ENCODE results near the gene ALG1L2.
A peak's percentile ranks its signal among the peaks of the same experiment; 100 is the strongest.
"Not testable (repeated sequence)": the region's sequence is repeated elsewhere in the genome, so short reads cannot be mapped to it uniquely, and the experiment has no call there.

The ALG1L2 gene

DNA sequence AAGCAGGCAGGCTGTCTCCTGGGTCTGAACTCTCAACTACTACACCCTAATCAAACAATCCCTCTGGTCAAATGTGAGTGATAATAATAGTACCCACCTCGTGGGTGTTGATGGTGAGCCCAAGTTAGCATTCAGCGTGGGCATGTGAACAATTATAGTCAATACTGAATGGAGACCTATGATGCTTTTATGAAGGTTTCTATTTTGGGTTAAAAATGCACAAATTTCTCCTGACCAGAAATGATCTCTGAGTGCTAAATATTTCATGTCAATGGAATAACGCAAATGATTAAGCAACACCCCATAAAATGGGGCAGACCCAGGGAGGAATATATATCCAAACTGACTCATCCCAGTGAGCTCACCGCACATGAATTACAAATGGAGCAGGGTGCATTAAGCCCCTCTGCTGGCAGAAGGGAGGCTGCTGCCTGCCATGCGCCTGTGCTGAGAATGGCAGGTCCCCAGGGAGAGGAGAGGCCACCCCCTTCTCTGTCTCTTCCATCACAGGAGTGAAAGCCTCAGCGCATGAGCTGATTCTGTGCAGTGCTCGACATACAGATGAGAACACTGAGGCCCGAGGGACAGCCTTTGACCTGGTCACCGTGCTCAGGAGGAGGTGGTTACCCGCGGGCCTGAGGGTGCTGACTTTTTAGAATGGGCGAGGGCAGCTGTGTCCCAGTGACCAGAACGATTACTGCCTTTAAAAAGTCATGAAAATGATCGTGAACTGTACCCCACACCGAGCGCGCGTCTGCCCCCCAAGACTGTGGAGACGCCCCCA, 28.9 kb downstream of the ALG1L2 start:
- POLR2A ChIA-PET; DNase-seq (ENCODE audit: extremely low spot score): not testable (repeated sequence)
- CTCF ChIA-PET, result interaction anchor here (8.3 kb wide), 1 partner anchor 15 kb away, joined by 46 read pairs; no protein-coding TSS in a partner anchor

DNA sequence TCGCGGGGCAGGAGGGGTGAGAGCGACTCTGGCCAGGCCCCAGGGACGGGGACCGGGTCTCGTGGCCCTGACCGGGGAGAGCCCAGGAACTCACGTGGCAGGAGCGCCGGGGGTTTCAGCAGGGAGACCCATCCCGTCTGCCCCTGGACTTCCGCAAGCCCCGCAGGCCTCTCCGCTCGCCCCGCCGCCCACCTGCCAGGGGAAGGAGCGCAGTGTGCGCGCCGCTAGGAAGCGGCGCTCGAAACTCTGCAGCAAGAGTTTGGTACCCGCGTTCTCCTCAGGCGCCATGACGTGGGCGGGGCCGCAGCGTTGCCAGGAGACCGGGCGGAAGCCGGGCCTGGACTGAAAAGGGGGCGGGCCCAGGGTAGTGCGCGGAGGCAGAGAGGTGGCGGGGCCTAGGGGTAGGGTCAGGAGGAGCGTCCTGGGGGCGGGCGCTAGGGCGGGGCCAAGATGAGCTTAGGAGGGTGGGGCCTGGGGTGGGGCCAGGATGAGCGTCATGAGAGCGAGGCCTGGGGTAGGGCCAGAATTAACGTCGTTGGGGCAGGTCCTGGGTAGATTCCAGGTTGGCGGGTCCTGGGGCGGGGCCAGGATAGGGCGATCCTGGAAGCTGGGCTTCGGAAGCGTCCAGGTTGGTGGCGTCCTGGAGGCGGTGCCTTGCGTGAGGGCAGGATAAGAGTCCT, 29.7 kb downstream of the ALG1L2 start:
- ChIA-PET CTCF (interaction anchor here (0.6 to 8.3 kb wide), 2 partner anchors 15 to 169 kb away, joined by 3 to 46 read pairs; no protein-coding TSS in a partner anchor), POLR2A (interaction anchor here (1.3 kb wide), 1 partner anchor 795 kb away, joined by 3 read pairs; a partner anchor contains a TSS)

DNA sequence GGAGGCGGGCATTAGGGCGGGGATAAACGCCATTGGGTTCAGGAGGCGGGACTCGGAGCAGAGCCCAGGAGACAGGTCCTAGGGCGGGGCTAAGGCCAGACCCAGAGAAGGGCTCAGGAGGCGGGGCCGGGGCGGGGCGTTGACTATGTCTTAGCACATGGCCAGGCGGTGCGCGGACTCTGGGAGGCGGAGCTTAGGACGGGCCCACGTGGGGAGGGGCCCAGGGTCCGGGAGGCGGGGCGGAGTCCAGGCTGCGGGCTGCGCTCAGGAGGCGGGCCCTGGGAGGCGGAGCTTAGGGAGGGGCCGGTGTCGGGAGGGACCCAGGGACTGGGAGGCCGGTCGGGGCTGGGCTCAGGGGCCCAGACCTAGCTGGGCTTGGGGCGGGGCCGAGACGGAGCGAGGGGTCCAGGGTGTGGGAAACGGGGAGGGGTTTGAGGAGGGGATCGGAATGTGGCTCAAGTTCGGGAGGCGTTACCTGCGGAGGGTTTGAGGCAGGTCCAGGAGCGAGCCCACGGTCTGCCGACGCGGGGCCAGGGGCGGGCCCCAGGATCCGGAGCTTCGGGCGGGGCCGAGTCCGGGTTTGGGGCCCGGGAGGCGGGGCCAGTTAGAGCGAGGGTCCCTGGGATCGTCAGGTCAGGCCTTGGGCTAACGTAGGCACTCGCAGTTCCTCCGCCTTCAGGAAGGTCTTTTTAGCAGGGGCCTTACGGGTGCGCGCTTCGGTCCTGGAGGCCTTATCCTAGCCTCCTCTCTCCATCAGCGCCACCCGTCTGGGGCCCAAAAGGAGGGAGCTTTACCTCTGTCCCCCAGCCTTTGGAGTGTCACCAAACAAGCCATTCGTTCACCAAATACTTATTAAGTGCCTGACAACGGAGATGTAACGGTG, 30.5 kb downstream of the ALG1L2 start:
- ChIA-PET CTCF (interaction anchor here (0.6 to 8.3 kb wide), 2 partner anchors 16 to 169 kb away, joined by 3 to 46 read pairs; no protein-coding TSS in a partner anchor), POLR2A (interaction anchor here (1.3 kb wide), 1 partner anchor 796 kb away, joined by 3 read pairs; a partner anchor contains a TSS)
- not testable (repeated sequence) for DNase-seq (ENCODE audit: extremely low spot score)

More for the DNA sequence above, 29.7 kb downstream of the ALG1L2 start:
- TF ChIP-seq, protein P1, sequence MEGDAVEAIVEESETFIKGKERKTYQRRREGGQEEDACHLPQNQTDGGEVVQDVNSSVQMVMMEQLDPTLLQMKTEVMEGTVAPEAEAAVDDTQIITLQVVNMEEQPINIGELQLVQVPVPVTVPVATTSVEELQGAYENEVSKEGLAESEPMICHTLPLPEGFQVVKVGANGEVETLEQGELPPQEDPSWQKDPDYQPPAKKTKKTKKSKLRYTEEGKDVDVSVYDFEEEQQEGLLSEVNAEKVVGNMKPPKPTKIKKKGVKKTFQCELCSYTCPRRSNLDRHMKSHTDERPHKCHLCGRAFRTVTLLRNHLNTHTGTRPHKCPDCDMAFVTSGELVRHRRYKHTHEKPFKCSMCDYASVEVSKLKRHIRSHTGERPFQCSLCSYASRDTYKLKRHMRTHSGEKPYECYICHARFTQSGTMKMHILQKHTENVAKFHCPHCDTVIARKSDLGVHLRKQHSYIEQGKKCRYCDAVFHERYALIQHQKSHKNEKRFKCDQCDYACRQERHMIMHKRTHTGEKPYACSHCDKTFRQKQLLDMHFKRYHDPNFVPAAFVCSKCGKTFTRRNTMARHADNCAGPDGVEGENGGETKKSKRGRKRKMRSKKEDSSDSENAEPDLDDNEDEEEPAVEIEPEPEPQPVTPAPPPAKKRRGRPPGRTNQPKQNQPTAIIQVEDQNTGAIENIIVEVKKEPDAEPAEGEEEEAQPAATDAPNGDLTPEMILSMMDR (IDR thresholded peaks at IDR 0.05; ENCODE audit: control extremely low read depth, extremely low read depth, low read depth, missing control alignments), result no peak
- peak; percentile 90 for DNase-seq (ENCODE audit: extremely low spot score)

DNA sequence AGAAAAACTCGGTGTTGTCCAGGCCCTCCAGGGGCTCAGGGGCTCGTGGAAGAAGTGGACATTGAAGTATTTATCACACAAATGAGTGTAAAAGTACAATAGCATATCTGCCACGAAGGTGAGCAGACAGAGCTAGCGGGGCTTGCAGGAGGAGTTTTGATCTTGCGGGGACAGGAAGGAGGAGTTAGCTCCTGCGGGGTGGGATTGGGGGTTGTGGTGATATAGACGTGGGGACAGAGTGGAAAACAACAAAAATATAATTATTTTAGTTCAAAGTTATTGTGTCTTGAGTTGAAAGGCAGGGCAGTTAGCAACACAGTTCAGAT, 31.1 kb downstream of the ALG1L2 start:
- CTCF ChIA-PET, result interaction anchor here (8.3 kb wide), 1 partner anchor 17 kb away, joined by 46 read pairs; no protein-coding TSS in a partner anchor
- DNase-seq (ENCODE audit: extremely low spot score); POLR2A ChIA-PET: not testable (repeated sequence)

DNA sequence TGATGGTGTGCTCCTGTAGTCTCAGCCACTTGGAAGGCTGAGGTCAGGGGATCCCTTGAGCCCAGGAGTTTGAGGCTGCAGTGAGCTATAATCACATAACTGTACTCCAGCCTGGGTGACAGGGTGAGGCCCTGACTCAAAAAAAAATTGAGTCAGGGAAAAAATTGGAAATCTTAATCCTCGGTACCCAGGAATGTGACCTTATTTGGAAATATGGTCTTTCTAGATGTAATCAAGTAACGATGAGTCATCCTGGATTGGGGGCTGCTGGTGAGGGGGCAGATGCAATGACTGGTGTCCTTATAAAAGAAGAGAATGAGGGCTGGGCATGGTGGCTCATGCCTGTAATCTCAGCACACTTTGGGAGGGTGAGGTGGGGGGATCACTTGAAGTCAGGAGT, 33.8 kb downstream of the ALG1L2 start:
- CTCF ChIA-PET; POLR2A ChIA-PET; DNase-seq (ENCODE audit: extremely low spot score): not testable (repeated sequence)

DNA sequence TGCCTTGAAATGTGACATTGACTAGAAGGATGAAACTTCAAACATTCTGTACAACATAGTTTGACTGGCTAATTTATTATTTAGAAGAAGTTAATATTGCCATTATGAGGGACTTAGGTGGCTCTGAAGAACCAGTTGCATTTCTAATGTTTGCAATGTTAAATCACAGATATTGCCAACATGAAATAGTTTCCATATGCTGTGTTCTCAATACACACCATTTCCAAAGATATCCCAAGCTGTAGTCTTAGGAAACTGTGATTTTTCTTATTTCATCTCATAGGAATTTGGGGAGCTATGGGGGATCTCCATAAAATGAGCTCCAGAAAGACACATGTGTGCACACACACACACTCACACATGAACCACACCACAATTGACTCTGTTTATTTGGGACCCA, 36.3 kb downstream of the ALG1L2 start:
- ChIA-PET CTCF (no interaction called here), POLR2A (no interaction called here)
- DNase-seq (ENCODE audit: extremely low spot score), result no peak
- TF ChIP-seq, protein P1 (IDR thresholded peaks at IDR 0.05; ENCODE audit: control extremely low read depth, extremely low read depth, low read depth, missing control alignments), result no peak

DNA sequence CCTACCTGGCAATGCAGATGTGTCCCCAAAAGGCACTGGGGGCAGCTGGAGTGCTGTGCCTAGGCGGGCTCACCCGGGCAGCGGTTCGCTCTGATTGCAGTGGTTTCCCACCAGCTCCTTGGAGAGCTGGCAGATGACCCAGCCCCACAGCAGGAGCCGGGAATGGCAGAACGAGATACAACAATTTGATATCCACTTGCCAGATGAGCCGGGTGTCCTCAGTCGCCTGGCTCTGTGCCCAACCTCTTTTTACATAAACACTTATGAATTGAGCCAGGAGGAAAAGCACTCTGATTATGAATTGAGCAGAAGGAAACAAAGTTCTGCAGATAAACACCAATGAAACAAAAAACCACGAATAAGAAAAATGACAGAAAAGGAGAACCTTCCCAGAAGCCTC, 38.2 kb downstream of the ALG1L2 start:
- CTCF ChIA-PET; DNase-seq (ENCODE audit: extremely low spot score); POLR2A ChIA-PET: not testable (repeated sequence)

DNA sequence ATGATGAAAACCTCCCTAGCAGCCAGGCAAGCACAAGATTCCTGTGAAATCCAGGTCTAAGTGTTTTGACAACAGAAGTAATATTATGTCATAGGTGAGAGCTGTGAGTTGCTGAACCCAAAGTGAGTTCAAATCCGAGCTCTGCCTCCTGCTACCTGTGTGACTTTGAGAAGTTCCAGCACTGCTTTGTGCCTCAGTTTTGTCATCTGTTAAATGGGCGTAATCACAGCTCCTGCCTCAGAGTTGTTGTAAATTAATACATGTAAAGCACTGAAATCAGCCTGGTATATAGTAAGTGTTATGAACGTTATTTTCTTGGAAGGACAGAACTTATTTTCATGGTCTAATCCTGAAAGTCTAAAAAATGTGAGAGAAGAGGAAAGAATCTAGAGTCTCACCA, 38.7 kb downstream of the ALG1L2 start:
- DNase-seq (ENCODE audit: extremely low spot score); CTCF ChIA-PET; POLR2A ChIA-PET: not testable (repeated sequence)

DNA sequence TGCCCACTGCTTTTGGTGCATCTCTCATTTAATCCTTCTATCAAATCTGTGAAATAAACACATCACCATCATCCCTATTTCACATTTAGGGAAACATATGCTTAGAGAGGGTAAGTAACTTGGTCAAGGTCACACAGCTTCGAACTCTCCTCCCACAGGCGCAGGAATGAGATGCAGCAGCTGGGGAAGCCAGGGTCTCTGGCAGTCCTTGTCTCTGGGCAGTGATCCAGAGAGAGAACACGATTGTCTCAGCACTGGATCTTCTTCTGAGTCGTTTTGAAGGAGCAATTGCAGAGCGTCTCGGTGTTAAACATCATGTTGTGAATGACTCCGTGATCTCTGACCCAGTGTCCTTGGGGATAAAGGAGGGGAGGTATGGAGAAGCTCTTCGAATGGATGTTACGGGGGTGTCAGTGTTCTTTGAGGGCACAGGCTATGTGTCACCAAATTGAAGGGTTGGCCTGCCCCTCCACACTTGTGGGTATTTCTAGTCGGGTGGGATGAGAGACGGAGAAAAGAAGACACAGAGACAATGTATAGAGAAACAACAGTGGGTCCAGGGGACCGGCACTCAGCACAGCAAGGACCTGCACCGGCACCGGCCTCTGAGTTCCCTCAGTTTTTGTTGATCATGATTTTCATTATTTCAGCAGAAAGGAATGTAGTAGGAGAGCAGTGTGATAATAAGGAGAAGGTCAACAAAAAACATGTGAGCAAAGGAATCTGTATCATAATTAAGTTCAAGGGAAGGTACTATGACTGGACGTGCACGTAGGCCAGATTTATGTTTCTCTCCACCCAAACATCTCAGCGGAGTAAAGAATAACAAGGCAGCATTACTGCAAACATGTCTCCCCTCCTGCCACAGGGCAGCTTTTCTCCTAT, 41.5 kb downstream of the ALG1L2 start:
- DNase-seq (ENCODE audit: extremely low spot score); CTCF ChIA-PET; POLR2A ChIA-PET: not testable (repeated sequence)

DNA sequence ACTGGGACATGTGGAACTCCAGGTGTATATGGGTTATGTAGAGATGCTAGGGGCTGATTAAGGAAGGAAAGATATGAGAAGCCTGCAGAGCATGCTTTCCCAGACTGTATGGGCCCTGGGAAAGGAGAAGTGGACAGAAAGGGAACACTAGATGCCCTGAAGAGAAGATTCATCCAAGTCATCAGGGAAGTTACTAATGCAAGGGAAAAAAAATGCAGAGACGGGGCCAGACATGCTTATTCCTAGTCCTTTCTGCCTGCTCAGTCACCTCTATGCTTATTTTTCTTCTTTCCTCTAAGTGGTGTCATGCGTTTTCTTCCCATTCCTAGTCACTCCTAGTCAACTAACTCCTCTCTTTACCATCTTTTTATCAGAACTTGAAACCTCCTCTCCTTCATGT, 43.8 kb downstream of the ALG1L2 start:
- DNase-seq (ENCODE audit: extremely low spot score); POLR2A ChIA-PET; CTCF ChIA-PET: not testable (repeated sequence)

DNA sequence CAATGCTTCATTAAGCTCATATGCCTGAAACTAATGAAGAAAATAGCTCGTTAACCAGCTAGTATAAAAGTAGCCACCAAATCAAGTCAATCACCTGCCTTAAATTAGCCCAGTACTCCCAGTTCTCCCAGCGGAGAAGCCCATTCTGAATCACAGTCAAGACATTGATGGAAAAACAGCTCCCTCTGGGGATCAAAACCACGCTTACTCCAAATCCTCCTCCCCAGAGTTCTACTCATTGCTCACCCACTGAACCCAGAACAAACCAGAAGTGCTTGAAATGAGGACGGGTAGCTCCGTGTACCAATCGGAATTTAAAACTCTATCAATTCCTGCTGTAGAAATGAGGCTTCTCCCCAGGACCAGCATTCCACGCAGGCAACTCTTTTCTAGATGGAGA, 54.7 kb downstream of the ALG1L2 start:
- CTCF ChIA-PET; POLR2A ChIA-PET; DNase-seq (ENCODE audit: extremely low spot score): not testable (repeated sequence)

DNA sequence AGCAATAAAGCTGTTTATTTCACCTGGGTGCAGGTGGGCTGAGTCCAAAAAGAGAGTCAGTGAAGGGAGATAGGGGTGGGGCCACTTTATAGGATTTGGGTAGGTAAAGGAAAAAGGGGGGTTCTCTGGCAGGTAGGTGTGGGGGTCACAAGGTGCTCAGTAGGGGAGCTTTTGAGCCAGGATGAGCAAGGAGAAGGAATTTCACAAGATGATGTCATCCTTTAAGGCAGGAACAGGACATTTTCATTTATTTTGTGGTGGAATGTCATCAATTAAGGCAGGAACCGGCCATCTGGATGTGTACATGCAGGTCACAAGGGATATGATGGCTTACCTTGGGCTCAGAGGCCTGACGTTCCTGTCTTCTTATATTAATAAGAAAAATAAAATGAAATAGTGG, 56.1 kb downstream of the ALG1L2 start:
- CTCF ChIA-PET; POLR2A ChIA-PET; DNase-seq (ENCODE audit: extremely low spot score): not testable (repeated sequence)

DNA sequence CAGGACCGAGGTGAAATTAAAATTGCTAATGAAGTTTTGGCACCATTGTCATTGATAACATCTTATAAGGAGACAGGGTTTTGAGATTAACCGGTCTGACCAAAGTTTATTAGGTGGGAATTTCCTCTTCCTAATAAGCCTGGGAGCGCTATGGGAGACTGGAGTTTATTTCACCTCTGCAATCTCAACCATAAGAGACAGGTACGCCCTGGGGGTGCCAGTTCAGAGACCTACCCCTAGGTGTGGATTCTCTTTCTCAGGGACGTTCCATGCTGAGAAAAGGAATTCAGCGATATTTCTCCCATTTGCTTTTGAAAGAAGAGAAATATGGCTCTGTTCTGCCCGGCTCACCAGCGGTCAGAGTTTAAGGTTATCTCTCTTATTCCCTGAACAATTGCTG, 57.4 kb downstream of the ALG1L2 start:
- CTCF ChIA-PET; DNase-seq (ENCODE audit: extremely low spot score); POLR2A ChIA-PET: not testable (repeated sequence)

DNA sequence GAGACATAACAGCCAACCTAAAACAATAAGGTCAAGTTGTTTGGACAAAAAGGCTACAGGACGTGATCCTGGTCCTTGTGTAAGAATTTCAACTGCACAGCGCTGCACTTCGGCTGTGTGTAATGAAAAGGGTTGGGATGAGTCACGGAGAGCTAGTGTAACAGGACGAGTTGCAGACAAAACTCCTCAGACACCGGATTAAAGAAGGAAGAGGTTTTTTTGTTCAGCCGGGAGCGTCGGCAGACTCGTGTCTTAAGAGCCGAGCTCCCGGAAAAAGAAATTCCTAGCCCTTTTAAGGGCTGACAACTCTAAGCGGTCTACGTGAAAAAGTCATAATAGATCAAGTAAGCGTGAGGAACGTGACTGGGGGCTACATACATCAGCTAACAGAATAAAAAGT, 59.1 kb downstream of the ALG1L2 start:
- POLR2A ChIA-PET; CTCF ChIA-PET; DNase-seq (ENCODE audit: extremely low spot score): not testable (repeated sequence)
